ENCODE data around the gene STYXL1.

STYXL1 gene

DNA sequence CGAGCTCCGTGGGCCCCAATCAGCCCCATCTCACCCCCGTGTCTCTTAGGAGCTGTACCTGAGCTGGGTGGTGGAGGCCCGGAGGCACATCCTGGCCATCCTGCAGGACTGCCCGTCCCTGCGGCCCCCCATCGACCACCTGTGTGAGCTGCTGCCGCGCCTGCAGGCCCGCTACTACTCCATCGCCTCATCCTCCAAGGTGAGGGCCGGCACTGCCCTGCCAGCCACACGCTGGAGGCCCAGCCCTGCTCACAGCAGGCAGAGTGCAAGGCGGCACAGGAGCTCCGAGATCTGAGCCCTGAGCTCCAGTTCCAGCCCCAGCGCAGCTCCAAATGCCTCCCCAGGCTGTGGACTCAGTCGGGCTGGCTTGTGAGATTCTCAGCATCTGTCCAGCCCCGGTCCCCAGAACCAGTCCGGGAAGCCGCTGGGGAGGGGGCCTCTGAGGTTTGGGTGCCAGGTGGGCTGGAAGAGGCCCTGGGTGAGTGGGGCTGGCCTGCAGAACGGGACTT lies 62.7 kb downstream of the STYXL1 start:
- Mint-ChIP-seq H3K36me3 (peaks cover 1% of the 10 kb centered on the region), H3K27me3 (no peaks in the 10 kb centered on the region), H3K27ac (no peak overlapping the region), H3K9me3 (ENCODE audit: low read depth) (no peaks in the 10 kb centered on the region), H3K4me3 (no peak overlapping the region), H3K4me1 (ENCODE audit: low read depth) (peaks cover 4% of the 10 kb centered on the region)

DNA sequence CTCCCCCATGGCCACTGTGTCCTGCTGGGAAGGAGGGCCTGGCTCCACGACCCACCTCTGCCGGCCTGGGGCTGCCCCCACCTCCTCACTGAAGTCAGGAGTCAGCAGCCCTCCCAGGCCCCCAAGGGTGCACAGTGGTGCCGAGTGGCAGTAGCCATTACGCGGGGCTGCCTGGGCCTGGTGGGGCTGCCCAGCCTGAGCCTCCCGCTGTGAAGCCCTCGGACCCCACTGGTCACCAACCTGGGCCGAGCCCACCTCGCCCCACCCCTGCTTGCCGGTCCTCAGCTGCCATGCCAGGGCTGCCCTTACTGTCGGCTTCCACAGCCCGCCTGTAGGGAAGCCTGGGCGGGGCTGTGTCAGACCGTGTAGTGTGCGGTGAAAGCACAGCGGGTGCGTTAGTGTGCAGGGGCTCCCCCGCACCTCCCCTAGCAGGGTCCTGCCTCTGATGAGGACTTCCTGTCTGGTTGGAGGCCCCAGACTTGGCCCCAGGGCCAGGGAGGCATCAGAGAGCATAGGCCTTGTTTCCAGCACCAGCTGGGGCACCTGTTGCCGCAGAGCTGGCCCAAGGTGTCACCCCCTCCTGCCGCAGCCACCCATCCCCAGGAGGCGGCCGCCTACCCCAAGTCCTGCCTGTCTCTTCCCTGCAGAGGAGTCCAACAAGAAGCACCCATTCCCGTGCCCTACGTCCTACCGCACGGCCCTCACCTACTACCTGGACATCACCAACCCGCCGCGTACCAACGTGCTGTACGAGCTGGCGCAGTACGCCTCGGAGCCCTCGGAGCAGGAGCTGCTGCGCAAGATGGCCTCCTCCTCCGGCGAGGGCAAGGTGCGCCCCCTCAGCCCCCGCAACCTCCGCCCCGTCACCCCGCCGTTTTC lies 63.4 kb downstream of the STYXL1 start:
- H3K27ac Mint-ChIP-seq = no peak overlapping the region
- H3K36me3 Mint-ChIP-seq = peaks cover 2% of the 10 kb centered on the region
- H3K4me1 Mint-ChIP-seq (ENCODE audit: low read depth) = peaks cover 1% of the 10 kb centered on the region
- H3K27me3 Mint-ChIP-seq = no peaks in the 10 kb centered on the region
- no peaks in the 10 kb centered on the region for H3K9me3 Mint-ChIP-seq (ENCODE audit: low read depth)
- H3K4me3 Mint-ChIP-seq = no peak overlapping the region

- no peaks in the 10 kb centered on the region for H3K9me3 Mint-ChIP-seq (ENCODE audit: low read depth)
- H3K4me3 Mint-ChIP-seq = no peak overlapping the region
- H3K4me1 Mint-ChIP-seq (ENCODE audit: low read depth) = peaks cover 1% of the 10 kb centered on the region
- H3K27me3 Mint-ChIP-seq = no peaks in the 10 kb centered on the region
- H3K36me3 Mint-ChIP-seq = peaks cover 2% of the 10 kb centered on the region
- H3K27ac Mint-ChIP-seq = no peak overlapping the region
These were observed 64.2 kb downstream of the STYXL1 start for GRCh38 chr7:75983471-75984129.

- H3K36me3 Mint-ChIP-seq = peaks cover 2% of the 10 kb centered on the region
- no peaks in the 10 kb centered on the region for H3K27me3 Mint-ChIP-seq
- H3K4me1 Mint-ChIP-seq (ENCODE audit: low read depth) = peaks cover 1% of the 10 kb centered on the region
- no peaks in the 10 kb centered on the region for H3K9me3 Mint-ChIP-seq (ENCODE audit: low read depth)
- no peak overlapping the region for H3K27ac Mint-ChIP-seq
- H3K4me3 Mint-ChIP-seq = no peak overlapping the region
These were observed 65.3 kb downstream of the STYXL1 start for GRCh38 chr7:75982306-75983064.

GRCh38 chr7:75981453-75982305 lies 66.1 kb downstream of the STYXL1 start:
- peaks cover 2% of the 10 kb centered on the region for H3K36me3 Mint-ChIP-seq
- no peaks in the 10 kb centered on the region for H3K27me3 Mint-ChIP-seq
- H3K4me3 Mint-ChIP-seq = no peak overlapping the region
- no peaks in the 10 kb centered on the region for H3K9me3 Mint-ChIP-seq (ENCODE audit: low read depth)
- H3K4me1 Mint-ChIP-seq (ENCODE audit: low read depth) = peaks cover 1% of the 10 kb centered on the region
- no peak overlapping the region for H3K27ac Mint-ChIP-seq

- peaks cover 2% of the 10 kb centered on the region for H3K36me3 Mint-ChIP-seq
- no peaks in the 10 kb centered on the region for H3K9me3 Mint-ChIP-seq (ENCODE audit: low read depth)
- peaks cover 1% of the 10 kb centered on the region for H3K4me1 Mint-ChIP-seq (ENCODE audit: low read depth)
- H3K27me3 Mint-ChIP-seq = no peaks in the 10 kb centered on the region
- no peak overlapping the region for H3K4me3 Mint-ChIP-seq
- no peak overlapping the region for H3K27ac Mint-ChIP-seq
These were observed 66.7 kb downstream of the STYXL1 start for GRCh38 chr7:75981203-75981452.

DNA sequence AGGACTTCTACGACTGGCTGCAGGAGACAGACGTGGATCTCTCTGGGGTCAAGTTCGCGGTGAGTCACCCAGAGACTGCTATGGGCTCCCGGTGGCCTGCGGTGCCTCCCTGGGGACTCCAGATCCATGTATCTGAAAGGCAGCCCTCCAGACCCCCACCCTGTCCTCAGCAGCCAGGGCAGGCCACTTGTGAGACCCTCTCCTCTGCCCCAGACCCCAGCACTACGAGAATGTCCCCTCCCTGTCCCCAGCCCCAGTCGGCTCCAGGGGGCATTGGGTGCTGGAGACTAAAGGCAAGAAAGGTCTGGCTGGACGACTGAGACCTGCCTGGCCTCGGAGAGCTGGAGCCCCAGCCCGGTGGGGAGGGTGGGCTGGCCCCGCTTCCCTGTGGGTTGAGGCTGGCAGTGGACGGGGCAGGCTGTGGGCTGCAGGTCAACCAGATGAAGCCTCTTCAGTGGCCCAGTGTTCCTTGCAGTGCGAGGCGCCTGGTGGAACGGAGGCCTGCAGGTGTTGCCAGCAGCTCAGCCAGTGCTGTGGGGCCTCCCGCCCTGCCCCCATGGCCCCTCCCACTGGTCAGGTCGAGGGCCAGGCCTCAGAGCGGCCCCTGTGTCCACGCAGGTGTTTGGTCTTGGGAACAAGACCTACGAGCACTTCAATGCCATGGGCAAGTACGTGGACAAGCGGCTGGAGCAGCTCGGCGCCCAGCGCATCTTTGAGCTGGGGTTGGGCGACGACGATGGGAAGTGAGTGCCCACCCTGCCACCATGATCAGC lies 67.2 kb downstream of the STYXL1 start:
- peaks cover 2% of the 10 kb centered on the region for H3K36me3 Mint-ChIP-seq
- no peak overlapping the region for H3K27ac Mint-ChIP-seq
- no peak overlapping the region for H3K4me3 Mint-ChIP-seq
- H3K4me1 Mint-ChIP-seq (ENCODE audit: low read depth) = peaks cover 1% of the 10 kb centered on the region
- no peaks in the 10 kb centered on the region for H3K27me3 Mint-ChIP-seq
- H3K9me3 Mint-ChIP-seq (ENCODE audit: low read depth) = no peaks in the 10 kb centered on the region

GRCh38 chr7:75979759-75980429 lies 67.9 kb downstream of the STYXL1 start:
- H3K4me3 Mint-ChIP-seq = no peak overlapping the region
- H3K36me3 Mint-ChIP-seq = peaks cover 2% of the 10 kb centered on the region
- no peaks in the 10 kb centered on the region for H3K27me3 Mint-ChIP-seq
- peaks cover 1% of the 10 kb centered on the region for H3K4me1 Mint-ChIP-seq (ENCODE audit: low read depth)
- no peak overlapping the region for H3K27ac Mint-ChIP-seq
- no peaks in the 10 kb centered on the region for H3K9me3 Mint-ChIP-seq (ENCODE audit: low read depth)

- Mint-ChIP-seq H3K36me3 (peaks cover 7% of the 10 kb centered on the region), H3K4me3 (no peak overlapping the region)
These were observed 70.1 kb downstream of the STYXL1 start for GRCh38 chr7:75977743-75978142.

GRCh38 chr7:75971961-75972763 lies 75.6 kb downstream of the STYXL1 start:
- H3K4me3 Mint-ChIP-seq = no peak overlapping the region
- H3K27ac Mint-ChIP-seq = no peak overlapping the region
- peaks cover 5% of the 10 kb centered on the region for H3K36me3 Mint-ChIP-seq
- H3K9me3 Mint-ChIP-seq (ENCODE audit: low read depth) = no peaks in the 10 kb centered on the region
- no peaks in the 10 kb centered on the region for H3K27me3 Mint-ChIP-seq
- no peaks in the 10 kb centered on the region for H3K4me1 Mint-ChIP-seq (ENCODE audit: low read depth)

More at GRCh38 chr7:75977743-75978142, 70.1 kb downstream of the STYXL1 start:
- no peaks in the 10 kb centered on the region for H3K27me3 Mint-ChIP-seq
- H3K27ac Mint-ChIP-seq = no peak overlapping the region
- peaks cover 1% of the 10 kb centered on the region for H3K4me1 Mint-ChIP-seq (ENCODE audit: low read depth)
- H3K9me3 Mint-ChIP-seq (ENCODE audit: low read depth) = no peaks in the 10 kb centered on the region

DNA sequence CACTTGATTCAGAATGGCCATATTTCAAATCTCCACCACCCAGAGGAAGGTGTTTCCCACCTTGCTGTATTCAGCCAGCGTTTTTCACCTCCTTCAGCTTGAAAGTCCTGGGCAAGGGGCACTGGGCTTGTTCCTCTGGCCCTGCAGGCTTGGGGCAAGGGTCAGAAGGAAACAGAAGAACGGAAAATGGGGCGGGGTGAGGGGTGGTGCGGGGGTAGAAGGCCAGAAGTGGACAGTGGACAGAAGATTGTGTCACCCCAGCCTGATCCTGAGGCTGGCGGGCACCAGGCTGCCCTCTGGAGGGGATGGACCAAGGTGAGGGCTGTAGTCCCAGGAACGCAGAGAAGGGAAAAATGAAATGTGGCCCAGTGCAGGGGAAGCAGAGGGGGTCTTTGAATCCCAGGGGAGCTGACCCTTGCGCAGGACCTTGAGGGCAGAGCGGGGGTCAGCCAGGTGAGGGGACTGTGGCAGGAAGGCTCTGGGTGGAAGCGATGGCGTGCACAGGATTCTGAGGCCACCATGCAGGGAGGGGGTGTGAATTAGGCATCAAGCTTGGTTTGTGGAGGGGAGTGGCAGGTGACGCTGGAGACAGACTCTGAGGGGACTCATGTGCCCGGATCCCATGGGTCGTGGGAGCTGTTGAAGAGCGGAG lies 76.4 kb downstream of the STYXL1 start:
- Mint-ChIP-seq H3K4me1 (ENCODE audit: low read depth) (no peaks in the 10 kb centered on the region), H3K9me3 (ENCODE audit: low read depth) (no peaks in the 10 kb centered on the region), H3K36me3 (peaks cover 5% of the 10 kb centered on the region), H3K4me3 (no peak overlapping the region), H3K27ac (no peak overlapping the region), H3K27me3 (no peaks in the 10 kb centered on the region)

GRCh38 chr7:75969704-75970498 lies 77.9 kb downstream of the STYXL1 start:
- H3K36me3 Mint-ChIP-seq = peaks cover 5% of the 10 kb centered on the region

More at GRCh38 chr7:75969704-75970498, 77.9 kb downstream of the STYXL1 start:
- Mint-ChIP-seq H3K4me1 (ENCODE audit: low read depth) (no peaks in the 10 kb centered on the region), H3K9me3 (ENCODE audit: low read depth) (no peaks in the 10 kb centered on the region), H3K27ac (no peak overlapping the region), H3K4me3 (no peak overlapping the region), H3K27me3 (no peaks in the 10 kb centered on the region)
